ENCODE data around the gene ASTL. TPM values are rescaled to one million over a fixed set of nuclear protein-coding genes. Genes with fewer than 3 reads are reported as not detected.

Gene ASTL
- total and polyA plus RNA-seq, 2 of the 13 experiments (the other 11 are each of a cell fraction or from before 2014, with no cell fraction given): not detected

DNA sequence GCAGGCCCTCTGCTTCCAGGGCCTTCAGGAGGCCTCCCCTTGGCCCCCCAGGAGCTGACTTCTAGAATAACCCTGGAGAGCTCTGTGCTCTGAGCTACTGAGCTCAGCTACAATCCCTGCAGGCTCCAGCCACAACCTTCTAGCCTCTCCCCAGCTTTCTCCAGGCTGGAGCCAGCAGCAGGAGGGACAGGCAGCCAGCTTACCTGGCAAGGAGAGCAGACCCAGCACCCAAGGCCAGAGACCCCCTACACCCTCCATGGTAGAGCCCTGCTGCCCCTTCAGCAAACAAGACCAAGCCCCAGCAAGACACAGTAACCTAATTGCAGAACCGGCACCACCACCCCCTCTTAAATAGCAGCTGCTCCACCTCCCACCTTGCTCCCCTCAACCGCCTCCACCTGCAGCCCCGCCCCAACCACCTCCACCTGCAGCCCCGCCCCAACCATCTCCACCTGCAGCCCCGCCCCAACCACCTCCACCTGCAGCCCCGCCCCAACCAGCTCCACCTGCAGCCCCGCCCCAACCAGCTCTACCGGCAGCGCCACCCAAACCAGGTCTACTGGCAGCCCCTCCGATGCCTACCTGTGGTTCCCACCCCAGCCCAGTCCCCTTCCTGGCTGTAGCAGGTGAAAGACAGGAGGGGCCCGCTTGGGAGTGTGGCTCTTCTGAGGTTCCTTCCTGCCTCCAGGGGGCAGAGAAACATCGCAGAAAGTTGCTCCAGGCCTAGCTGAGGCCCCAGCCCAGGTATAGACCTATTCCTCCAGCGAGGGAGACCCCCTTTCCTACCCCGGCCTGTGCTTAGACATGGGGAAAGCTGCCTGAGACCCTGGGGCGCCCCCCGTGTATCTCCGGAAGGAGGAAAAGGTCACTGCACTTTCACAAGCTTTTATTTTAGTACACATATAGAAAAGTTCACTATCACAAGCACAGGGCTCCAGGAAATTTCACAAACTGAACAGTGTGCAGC, at the start of gene ASTL (continued):
- TF ChIP-seq ZFY (CRISPR knock-in tag; IDR thresholded peaks at IDR 0.05) (0 out of 2 replicates have a peak, but pooled peaks have one; percentile 26), NFATC3 (CRISPR knock-in tag; IDR thresholded peaks at IDR 0.05) (no peak), ATM (IDR thresholded peaks at IDR 0.05; ENCODE audit: borderline replicate concordance) (no peak), RAD21 (CRISPR knock-in tag; IDR thresholded peaks at IDR 0.05) (peak; percentile 79), MAZ (IDR thresholded peaks at IDR 0.05; ENCODE audit: borderline replicate concordance, low read depth, low read length) (no peak), MAZ (CRISPR knock-in tag; IDR thresholded peaks at IDR 0.05; ENCODE audit: low read depth) (0 out of 2 replicates have a peak, but pooled peaks have one; percentile 39), ZNF30 (CRISPR knock-in tag; IDR thresholded peaks at IDR 0.05) (no peak), FOSL2 (CRISPR knock-in tag; IDR thresholded peaks at IDR 0.05) (no peak), SSRP1 (CRISPR knock-in tag; IDR thresholded peaks at IDR 0.05) (no peak), EED (CRISPR knock-in tag; IDR thresholded peaks at IDR 0.05) (no peak), CBX5 (CRISPR knock-in tag; IDR thresholded peaks at IDR 0.05; ENCODE audit: borderline replicate concordance) (no peak), ZFAT (CRISPR knock-in tag; conservative IDR thresholded peaks at IDR 0.05) (no peak), ZNF3 (CRISPR knock-in tag; IDR thresholded peaks at IDR 0.05) (no peak), STAG1 (CRISPR knock-in tag; IDR thresholded peaks at IDR 0.05) (peak; percentile 90)
- TF ChIP-seq, protein P1, sequence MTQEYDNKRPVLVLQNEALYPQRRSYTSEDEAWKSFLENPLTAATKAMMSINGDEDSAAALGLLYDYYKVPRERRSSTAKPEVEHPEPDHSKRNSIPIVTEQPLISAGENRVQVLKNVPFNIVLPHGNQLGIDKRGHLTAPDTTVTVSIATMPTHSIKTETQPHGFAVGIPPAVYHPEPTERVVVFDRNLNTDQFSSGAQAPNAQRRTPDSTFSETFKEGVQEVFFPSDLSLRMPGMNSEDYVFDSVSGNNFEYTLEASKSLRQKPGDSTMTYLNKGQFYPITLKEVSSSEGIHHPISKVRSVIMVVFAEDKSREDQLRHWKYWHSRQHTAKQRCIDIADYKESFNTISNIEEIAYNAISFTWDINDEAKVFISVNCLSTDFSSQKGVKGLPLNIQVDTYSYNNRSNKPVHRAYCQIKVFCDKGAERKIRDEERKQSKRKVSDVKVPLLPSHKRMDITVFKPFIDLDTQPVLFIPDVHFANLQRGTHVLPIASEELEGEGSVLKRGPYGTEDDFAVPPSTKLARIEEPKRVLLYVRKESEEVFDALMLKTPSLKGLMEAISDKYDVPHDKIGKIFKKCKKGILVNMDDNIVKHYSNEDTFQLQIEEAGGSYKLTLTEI (CRISPR knock-in tag; conservative IDR thresholded peaks at IDR 0.05): no peak
